ENCODE results near the gene PAWR. TPM values are rescaled to one million over a fixed set of nuclear protein-coding genes. Genes with fewer than 3 reads are reported as not detected.
A peak's percentile ranks its signal among the peaks of the same experiment; 100 is the strongest.

PAWR gene
- total RNA-seq = 75.4 TPM

- H3K27ac ChIP-seq = peak within 1 kb of the TSS; percentile 93 to 99
- intact Hi-C loops (cut with DNase I) = loop anchor here (2.0 to 10.0 kb wide), 6 partner anchors 46 to 496 kb away; partner anchors contain the start of gene PPP1R12A
- no peaks in the 10 kb centered on the region for H3K27me3 ChIP-seq
These were observed at the start of gene PAWR for GRCh38 chr12:79690638-79691510. PAWR (minus strand) TSS chr12:79690964; CDS start chr12:79690244, 720 bp downstream.

GRCh38 chr12:79737875-79738718 lies 47.3 kb upstream of the PAWR start:
- intact Hi-C loops (cut with DNase I) = loop anchor here (2.0 to 5.0 kb wide), 5 partner anchors 46 to 449 kb away; partner anchors contain the start of gene PAWR
- Histone ChIP-seq H3K27ac (no peak overlapping the region), H3K36me3 (no peaks in the 10 kb centered on the region), H3K27me3 (no peaks in the 10 kb centered on the region), H3K9me3 (no peaks in the 10 kb centered on the region), H3K4me1 (no peaks in the 10 kb centered on the region), H3K4me3 (no peak overlapping the region)
- TF ChIP-seq CTCF (IDR thresholded peaks at IDR 0.05) = peak; percentile 39 to 67 (median 40)
- no peak for DNase-seq (ENCODE audit: low spot score in 2 of 2)

More at GRCh38 chr12:79690638-79691510, at the start of gene PAWR:
- peak; percentile 2 to 44 (median 3) for TF ChIP-seq CTCF (IDR thresholded peaks at IDR 0.05)
- Histone ChIP-seq H3K4me1 (peaks cover 0 to 7% of the 10 kb centered on the region in 2 donors), H3K36me3 (no peaks in the 10 kb centered on the region), H3K9me3 (no peaks in the 10 kb centered on the region), H3K4me3 (peak within 1 kb of the TSS; percentile 96 to 99)
- DNase-seq (ENCODE audit: low spot score in 2 of 2) = peak in 1 of 2 donors; percentile 81

- DNase-seq (ENCODE audit: low spot score in 2 of 2) = no peak
- no peaks in the 10 kb centered on the region for H3K4me1 ChIP-seq
- no peaks in the 10 kb centered on the region for H3K9me3 ChIP-seq
- no peak overlapping the region for H3K4me3 ChIP-seq
- no peak for TF ChIP-seq CTCF (IDR thresholded peaks at IDR 0.05)
- H3K27ac ChIP-seq = no peak overlapping the region
- intact Hi-C loops (cut with DNase I) = no loop called here
- no peaks in the 10 kb centered on the region for H3K36me3 ChIP-seq
- H3K27me3 ChIP-seq = no peaks in the 10 kb centered on the region
These were observed 41.9 kb upstream of the PAWR start for GRCh38 chr12:79732638-79733037.

GRCh38 chr12:79725987-79726386 lies 35.2 kb upstream of the PAWR start:
- Histone ChIP-seq H3K4me3 (no peak overlapping the region), H3K4me1 (no peaks in the 10 kb centered on the region), H3K27me3 (no peaks in the 10 kb centered on the region), H3K9me3 (no peaks in the 10 kb centered on the region), H3K36me3 (no peaks in the 10 kb centered on the region), H3K27ac (no peak overlapping the region)
- DNase-seq (ENCODE audit: low spot score in 2 of 2) = no peak
- no peak for TF ChIP-seq CTCF (IDR thresholded peaks at IDR 0.05)
- intact Hi-C loops (cut with DNase I) = no loop called here

- intact Hi-C loops (cut with DNase I) = no loop called here
- H3K4me1 ChIP-seq = no peaks in the 10 kb centered on the region
- no peaks in the 10 kb centered on the region for H3K27me3 ChIP-seq
- H3K36me3 ChIP-seq = no peaks in the 10 kb centered on the region
- no peak overlapping the region for H3K4me3 ChIP-seq
- no peaks in the 10 kb centered on the region for H3K9me3 ChIP-seq
- H3K27ac ChIP-seq = no peak overlapping the region
- no peak for DNase-seq (ENCODE audit: low spot score in 2 of 2)
- no peak for TF ChIP-seq CTCF (IDR thresholded peaks at IDR 0.05)
These were observed 26.2 kb upstream of the PAWR start for GRCh38 chr12:79717006-79717405.
